ENCODE data around the gene TUBB6.

The TUBB6 gene

GRCh38 chr18:12373116-12373770 lies 65.2 kb downstream of the TUBB6 start:
- no peak for DNase-seq (ENCODE audit: low read depth in 1 of 2, low spot score in 1 of 2)

GRCh38 chr18:12373771-12374116 lies 65.7 kb downstream of the TUBB6 start:
- no peak overlapping the region for H3K4me3 ChIP-seq (replicated peaks; ENCODE audit: insufficient read depth, low read length)
- H3K27ac ChIP-seq (replicated peaks): no peak overlapping the region
- DNase-seq (ENCODE audit: low read depth in 1 of 2, low spot score in 1 of 2): no peak
- no peaks in the 10 kb centered on the region for H3K27me3 ChIP-seq (ENCODE audit: insufficient read depth, poor library complexity, severe bottlenecking)
- TF ChIP-seq CTCF (IDR thresholded peaks at IDR 0.05; ENCODE audit: insufficient read depth, low read length): no peak
- no peak for TF ChIP-seq POLR2AphosphoS5 (IDR thresholded peaks at IDR 0.05; ENCODE audit: low read depth)
- TF ChIP-seq GABPA (IDR thresholded peaks at IDR 0.05; ENCODE audit: low read depth): no peak
- no peak for TF ChIP-seq REST (IDR thresholded peaks at IDR 0.05; ENCODE audit: insufficient replicate concordance, low read depth)
- TF ChIP-seq SPI1 (IDR thresholded peaks at IDR 0.05; ENCODE audit: borderline replicate concordance, low read depth): no peak

More at GRCh38 chr18:12373116-12373770, 65.2 kb downstream of the TUBB6 start:
- Histone ChIP-seq H3K27me3 (ENCODE audit: insufficient read depth, poor library complexity, severe bottlenecking) (no peaks in the 10 kb centered on the region), H3K27ac (replicated peaks) (no peak overlapping the region), H3K4me3 (replicated peaks; ENCODE audit: insufficient read depth, low read length) (no peak overlapping the region)
- TF ChIP-seq REST (IDR thresholded peaks at IDR 0.05; ENCODE audit: insufficient replicate concordance, low read depth) (no peak), SPI1 (IDR thresholded peaks at IDR 0.05; ENCODE audit: borderline replicate concordance, low read depth) (no peak), POLR2AphosphoS5 (IDR thresholded peaks at IDR 0.05; ENCODE audit: low read depth) (no peak), CTCF (IDR thresholded peaks at IDR 0.05; ENCODE audit: insufficient read depth, low read length) (no peak), GABPA (IDR thresholded peaks at IDR 0.05; ENCODE audit: low read depth) (no peak)

GRCh38 chr18:12374401-12374800 lies 66.4 kb downstream of the TUBB6 start:
- no peaks in the 10 kb centered on the region for H3K27me3 ChIP-seq (ENCODE audit: insufficient read depth, poor library complexity, severe bottlenecking)
- TF ChIP-seq GABPA (IDR thresholded peaks at IDR 0.05; ENCODE audit: low read depth): no peak
- TF ChIP-seq REST (IDR thresholded peaks at IDR 0.05; ENCODE audit: insufficient replicate concordance, low read depth): no peak
- no peak for TF ChIP-seq CTCF (IDR thresholded peaks at IDR 0.05; ENCODE audit: insufficient read depth, low read length)
- TF ChIP-seq POLR2AphosphoS5 (IDR thresholded peaks at IDR 0.05; ENCODE audit: low read depth): no peak
- no peak for TF ChIP-seq SPI1 (IDR thresholded peaks at IDR 0.05; ENCODE audit: borderline replicate concordance, low read depth)
- DNase-seq (ENCODE audit: low read depth in 1 of 2, low spot score in 1 of 2): no peak
- H3K4me3 ChIP-seq (replicated peaks; ENCODE audit: insufficient read depth, low read length): no peak overlapping the region
- H3K27ac ChIP-seq (replicated peaks): no peak overlapping the region

Data from HL-60 (cell line).